GM12878 (cell line): ENCODE results near the gene PADI2. TPM values are rescaled to one million over a fixed set of nuclear protein-coding genes. Genes with fewer than 3 reads are reported as not detected.

ENCODE experiments used
- PAX5 ChIP-seq: IDR thresholded peaks from 2 replicates; pipeline ENCODE4 v1.6.1; 2011; ENCODE audit warnings: low read depth, low read length, borderline replicate concordance
- RCOR1 ChIP-seq: conservative IDR thresholded peaks from 2 replicates; pipeline ENCODE4 v1.6.1; 2012; ENCODE audit warnings: low read depth, low read length, improper control_type of control experiment
- polyA plus RNA-seq, 11 experiments: library from polyadenylated mRNA; depleted of rRNA in 4 of 11; unstranded in 6 of 11; stranded (reverse) in 5 of 11; fragments of >200 nt; fragmentation: Nextera tagmentation in 4 of 11; fragmentation: Illumina TruSeq in 1 of 11; extraction: Ambion mirVana in 4 of 11; extraction: Trizol in 1 of 11; gene quantifications; 1 replicate in 1 of 11; 2 replicates in 10 of 11; pipeline versions ENCODE4 v1.2.1 to v1.2.3, GENCODE V29; 2011 to 2016; ENCODE audit warnings: inconsistent platforms in 2 of 11, missing spikeins in 2 of 11, low read depth in 1 of 11
- total RNA-seq, 4 experiments: library from RNA; depleted of rRNA in 3 of 4; stranded (reverse); fragments of >200 nt in 3 of 4; fragmentation: Illumina TruSeq in 1 of 4; extraction: Trizol in 1 of 4; gene quantifications; 2 replicates each; pipeline versions ENCODE4 v1.2.1 to v1.2.3, GENCODE V29; 2013 to 2021
- TF ChIP-seq, protein P1 (sequence below): fragments of 450-650 bp; IDR thresholded peaks from 2 replicates; pipeline ENCODE4 v1.6.1; 2017; ENCODE audit warnings: mild to moderate bottlenecking, moderate library complexity
- TF ChIP-seq, protein P2 (sequence below): fragments of 150-350 bp; IDR thresholded peaks from 2 replicates; pipeline ENCODE4 v1.6.1; 2016; ENCODE audit warnings: low read depth, low read length
- TF ChIP-seq, protein P3 (sequence below): fragments of 450-650 bp; IDR thresholded peaks from 2 replicates; pipeline ENCODE4 v1.6.1; 2016; ENCODE audit warnings: mild to moderate bottlenecking

The PADI2 gene
- total and polyA plus RNA-seq, 10 of the 15 experiments (the other 5 are each of a cell fraction or from before 2014, with no cell fraction given), result 0.05 to 3.0 (median 0.10) TPM; not detected in 1

DNA sequence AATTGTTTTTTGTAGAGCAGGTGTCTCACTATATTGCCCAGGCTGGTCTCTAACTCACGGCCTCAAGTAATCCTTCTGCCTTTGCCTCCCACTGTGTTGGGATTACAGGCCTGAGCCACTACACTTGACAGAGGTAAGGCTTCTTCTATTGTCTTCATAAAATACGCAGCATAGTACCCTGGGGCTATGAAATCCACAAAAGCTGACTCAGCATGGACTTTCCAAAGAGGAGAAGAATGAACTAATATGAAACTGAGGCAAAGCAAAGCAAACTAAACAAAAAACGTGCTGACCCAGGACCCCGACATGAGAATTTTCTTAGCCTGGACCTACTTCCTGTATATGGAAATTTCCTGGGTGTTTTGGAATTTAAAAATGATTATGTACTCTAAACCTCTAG is 89.0 kb downstream of the PADI2 start (continued):
- TF ChIP-seq, protein P1, sequence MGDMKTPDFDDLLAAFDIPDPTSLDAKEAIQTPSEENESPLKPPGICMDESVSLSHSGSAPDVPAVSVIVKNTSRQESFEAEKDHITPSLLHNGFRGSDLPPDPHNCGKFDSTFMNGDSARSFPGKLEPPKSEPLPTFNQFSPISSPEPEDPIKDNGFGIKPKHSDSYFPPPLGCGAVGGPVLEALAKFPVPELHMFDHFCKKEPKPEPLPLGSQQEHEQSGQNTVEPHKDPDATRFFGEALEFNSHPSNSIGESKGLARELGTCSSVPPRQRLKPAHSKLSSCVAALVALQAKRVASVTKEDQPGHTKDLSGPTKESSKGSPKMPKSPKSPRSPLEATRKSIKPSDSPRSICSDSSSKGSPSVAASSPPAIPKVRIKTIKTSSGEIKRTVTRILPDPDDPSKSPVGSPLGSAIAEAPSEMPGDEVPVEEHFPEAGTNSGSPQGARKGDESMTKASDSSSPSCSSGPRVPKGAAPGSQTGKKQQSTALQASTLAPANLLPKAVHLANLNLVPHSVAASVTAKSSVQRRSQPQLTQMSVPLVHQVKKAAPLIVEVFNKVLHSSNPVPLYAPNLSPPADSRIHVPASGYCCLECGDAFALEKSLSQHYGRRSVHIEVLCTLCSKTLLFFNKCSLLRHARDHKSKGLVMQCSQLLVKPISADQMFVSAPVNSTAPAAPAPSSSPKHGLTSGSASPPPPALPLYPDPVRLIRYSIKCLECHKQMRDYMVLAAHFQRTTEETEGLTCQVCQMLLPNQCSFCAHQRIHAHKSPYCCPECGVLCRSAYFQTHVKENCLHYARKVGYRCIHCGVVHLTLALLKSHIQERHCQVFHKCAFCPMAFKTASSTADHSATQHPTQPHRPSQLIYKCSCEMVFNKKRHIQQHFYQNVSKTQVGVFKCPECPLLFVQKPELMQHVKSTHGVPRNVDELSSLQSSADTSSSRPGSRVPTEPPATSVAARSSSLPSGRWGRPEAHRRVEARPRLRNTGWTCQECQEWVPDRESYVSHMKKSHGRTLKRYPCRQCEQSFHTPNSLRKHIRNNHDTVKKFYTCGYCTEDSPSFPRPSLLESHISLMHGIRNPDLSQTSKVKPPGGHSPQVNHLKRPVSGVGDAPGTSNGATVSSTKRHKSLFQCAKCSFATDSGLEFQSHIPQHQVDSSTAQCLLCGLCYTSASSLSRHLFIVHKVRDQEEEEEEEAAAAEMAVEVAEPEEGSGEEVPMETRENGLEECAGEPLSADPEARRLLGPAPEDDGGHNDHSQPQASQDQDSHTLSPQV, result no peak
- TF ChIP-seq, protein P2, sequence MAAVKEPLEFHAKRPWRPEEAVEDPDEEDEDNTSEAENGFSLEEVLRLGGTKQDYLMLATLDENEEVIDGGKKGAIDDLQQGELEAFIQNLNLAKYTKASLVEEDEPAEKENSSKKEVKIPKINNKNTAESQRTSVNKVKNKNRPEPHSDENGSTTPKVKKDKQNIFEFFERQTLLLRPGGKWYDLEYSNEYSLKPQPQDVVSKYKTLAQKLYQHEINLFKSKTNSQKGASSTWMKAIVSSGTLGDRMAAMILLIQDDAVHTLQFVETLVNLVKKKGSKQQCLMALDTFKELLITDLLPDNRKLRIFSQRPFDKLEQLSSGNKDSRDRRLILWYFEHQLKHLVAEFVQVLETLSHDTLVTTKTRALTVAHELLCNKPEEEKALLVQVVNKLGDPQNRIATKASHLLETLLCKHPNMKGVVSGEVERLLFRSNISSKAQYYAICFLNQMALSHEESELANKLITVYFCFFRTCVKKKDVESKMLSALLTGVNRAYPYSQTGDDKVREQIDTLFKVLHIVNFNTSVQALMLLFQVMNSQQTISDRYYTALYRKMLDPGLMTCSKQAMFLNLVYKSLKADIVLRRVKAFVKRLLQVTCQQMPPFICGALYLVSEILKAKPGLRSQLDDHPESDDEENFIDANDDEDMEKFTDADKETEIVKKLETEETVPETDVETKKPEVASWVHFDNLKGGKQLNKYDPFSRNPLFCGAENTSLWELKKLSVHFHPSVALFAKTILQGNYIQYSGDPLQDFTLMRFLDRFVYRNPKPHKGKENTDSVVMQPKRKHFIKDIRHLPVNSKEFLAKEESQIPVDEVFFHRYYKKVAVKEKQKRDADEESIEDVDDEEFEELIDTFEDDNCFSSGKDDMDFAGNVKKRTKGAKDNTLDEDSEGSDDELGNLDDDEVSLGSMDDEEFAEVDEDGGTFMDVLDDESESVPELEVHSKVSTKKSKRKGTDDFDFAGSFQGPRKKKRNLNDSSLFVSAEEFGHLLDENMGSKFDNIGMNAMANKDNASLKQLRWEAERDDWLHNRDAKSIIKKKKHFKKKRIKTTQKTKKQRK, result no peak
- TF ChIP-seq, protein P3, sequence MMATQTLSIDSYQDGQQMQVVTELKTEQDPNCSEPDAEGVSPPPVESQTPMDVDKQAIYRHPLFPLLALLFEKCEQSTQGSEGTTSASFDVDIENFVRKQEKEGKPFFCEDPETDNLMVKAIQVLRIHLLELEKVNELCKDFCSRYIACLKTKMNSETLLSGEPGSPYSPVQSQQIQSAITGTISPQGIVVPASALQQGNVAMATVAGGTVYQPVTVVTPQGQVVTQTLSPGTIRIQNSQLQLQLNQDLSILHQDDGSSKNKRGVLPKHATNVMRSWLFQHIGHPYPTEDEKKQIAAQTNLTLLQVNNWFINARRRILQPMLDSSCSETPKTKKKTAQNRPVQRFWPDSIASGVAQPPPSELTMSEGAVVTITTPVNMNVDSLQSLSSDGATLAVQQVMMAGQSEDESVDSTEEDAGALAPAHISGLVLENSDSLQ, result no peak
- no peak for TF ChIP-seq PAX5
- TF ChIP-seq RCOR1, result no peak
